ENCODE data around the gene GSG1L2.
"Not testable (repeated sequence)": the region's sequence is repeated elsewhere in the genome, so short reads cannot be mapped to it uniquely, and the experiment has no call there.

The GSG1L2 gene

GRCh38 chr17:9784544-9784943 is 37.3 kb downstream of the GSG1L2 start:
- Histone ChIP-seq H3K4me3 (ENCODE audit: low read depth, low read length) (no peak overlapping the region), H3K27ac (no peak overlapping the region), H3K36me3 (replicated peaks) (no peaks in the 10 kb centered on the region), H3K27me3 (replicated peaks) (no peaks in the 10 kb centered on the region)
- DNase-seq = no peak
- TF ChIP-seq, protein P1, sequence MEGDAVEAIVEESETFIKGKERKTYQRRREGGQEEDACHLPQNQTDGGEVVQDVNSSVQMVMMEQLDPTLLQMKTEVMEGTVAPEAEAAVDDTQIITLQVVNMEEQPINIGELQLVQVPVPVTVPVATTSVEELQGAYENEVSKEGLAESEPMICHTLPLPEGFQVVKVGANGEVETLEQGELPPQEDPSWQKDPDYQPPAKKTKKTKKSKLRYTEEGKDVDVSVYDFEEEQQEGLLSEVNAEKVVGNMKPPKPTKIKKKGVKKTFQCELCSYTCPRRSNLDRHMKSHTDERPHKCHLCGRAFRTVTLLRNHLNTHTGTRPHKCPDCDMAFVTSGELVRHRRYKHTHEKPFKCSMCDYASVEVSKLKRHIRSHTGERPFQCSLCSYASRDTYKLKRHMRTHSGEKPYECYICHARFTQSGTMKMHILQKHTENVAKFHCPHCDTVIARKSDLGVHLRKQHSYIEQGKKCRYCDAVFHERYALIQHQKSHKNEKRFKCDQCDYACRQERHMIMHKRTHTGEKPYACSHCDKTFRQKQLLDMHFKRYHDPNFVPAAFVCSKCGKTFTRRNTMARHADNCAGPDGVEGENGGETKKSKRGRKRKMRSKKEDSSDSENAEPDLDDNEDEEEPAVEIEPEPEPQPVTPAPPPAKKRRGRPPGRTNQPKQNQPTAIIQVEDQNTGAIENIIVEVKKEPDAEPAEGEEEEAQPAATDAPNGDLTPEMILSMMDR (IDR thresholded peaks at IDR 0.05; ENCODE audit: low read depth, low read length, missing control alignments) = no peak
- in situ Hi-C loops (cut with HindIII; ENCODE audit: low pct_ligation_motif_present, low sequenced_read_pairs) = no loop called here

- DNase-seq; H3K4me3 ChIP-seq (ENCODE audit: low read depth, low read length); in situ Hi-C loops (cut with HindIII; ENCODE audit: low pct_ligation_motif_present, low sequenced_read_pairs); H3K27ac ChIP-seq; H3K36me3 ChIP-seq (replicated peaks); H3K27me3 ChIP-seq (replicated peaks): not testable (repeated sequence)
Observed at GRCh38 chr17:9783465-9783864, 38.4 kb downstream of the GSG1L2 start.

GRCh38 chr17:9783050-9783449 is 38.8 kb downstream of the GSG1L2 start:
- Histone ChIP-seq H3K27me3 (replicated peaks) (no peaks in the 10 kb centered on the region), H3K4me3 (ENCODE audit: low read depth, low read length) (no peak overlapping the region), H3K27ac (no peak overlapping the region), H3K36me3 (replicated peaks) (no peaks in the 10 kb centered on the region)
- DNase-seq = no peak
- TF ChIP-seq, protein P1 (IDR thresholded peaks at IDR 0.05; ENCODE audit: low read depth, low read length, missing control alignments) = no peak
- in situ Hi-C loops (cut with HindIII; ENCODE audit: low pct_ligation_motif_present, low sequenced_read_pairs) = no loop called here

DNA sequence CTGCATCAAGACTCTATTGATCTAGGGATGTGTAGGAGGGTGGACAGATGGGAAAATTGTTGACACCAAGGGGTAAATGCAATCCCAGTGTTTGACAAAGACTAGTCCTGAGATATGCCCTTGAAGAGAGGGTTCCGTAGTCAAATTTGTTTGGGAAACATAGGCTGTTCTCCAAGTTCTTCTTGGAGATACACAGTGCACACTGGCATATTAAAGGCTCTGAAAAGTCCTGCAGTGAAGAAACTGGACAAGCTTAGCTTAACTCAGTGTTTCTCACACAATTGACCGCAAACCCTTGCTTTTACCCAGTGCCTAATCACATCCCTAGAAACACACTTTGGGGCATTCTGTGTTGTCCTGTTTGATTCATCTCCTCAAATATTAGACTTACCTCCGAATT is 41.3 kb downstream of the GSG1L2 start:
- TF ChIP-seq, protein P1 (IDR thresholded peaks at IDR 0.05; ENCODE audit: low read depth, low read length, missing control alignments) = no peak
- no peak for DNase-seq
- in situ Hi-C loops (cut with HindIII; ENCODE audit: low pct_ligation_motif_present, low sequenced_read_pairs) = no loop called here
- H3K4me3 ChIP-seq (ENCODE audit: low read depth, low read length) = no peak overlapping the region
- H3K36me3 ChIP-seq (replicated peaks) = no peaks in the 10 kb centered on the region
- no peaks in the 10 kb centered on the region for H3K27me3 ChIP-seq (replicated peaks)
- H3K27ac ChIP-seq = no peak overlapping the region

GRCh38 chr17:9776911-9777310 is 45.0 kb downstream of the GSG1L2 start:
- Histone ChIP-seq H3K4me3 (ENCODE audit: low read depth, low read length) (no peak overlapping the region), H3K27me3 (replicated peaks) (no peaks in the 10 kb centered on the region)
- in situ Hi-C loops (cut with HindIII; ENCODE audit: low pct_ligation_motif_present, low sequenced_read_pairs) = no loop called here

GRCh38 chr17:9772658-9773057 is 49.2 kb downstream of the GSG1L2 start:
- no peaks in the 10 kb centered on the region for H3K27me3 ChIP-seq (replicated peaks)
- TF ChIP-seq, protein P1 (IDR thresholded peaks at IDR 0.05; ENCODE audit: low read depth, low read length, missing control alignments) = no peak
- in situ Hi-C loops (cut with HindIII; ENCODE audit: low pct_ligation_motif_present, low sequenced_read_pairs) = no loop called here

More at GRCh38 chr17:9776911-9777310, 45.0 kb downstream of the GSG1L2 start:
- TF ChIP-seq, protein P1 (IDR thresholded peaks at IDR 0.05; ENCODE audit: low read depth, low read length, missing control alignments) = no peak
- Histone ChIP-seq H3K27ac (no peak overlapping the region), H3K36me3 (replicated peaks) (no peaks in the 10 kb centered on the region)
- DNase-seq = no peak

More at GRCh38 chr17:9772658-9773057, 49.2 kb downstream of the GSG1L2 start:
- no peak for DNase-seq
- Histone ChIP-seq H3K36me3 (replicated peaks) (no peaks in the 10 kb centered on the region), H3K4me3 (ENCODE audit: low read depth, low read length) (no peak overlapping the region), H3K27ac (no peak overlapping the region)

All from brain microvascular endothelial cell (primary cell).